Smooth muscle cell (in vitro differentiated cells): ENCODE data around the gene ASB15. TPM values are rescaled to one million over a fixed set of nuclear protein-coding genes. Genes with fewer than 3 reads are reported as not detected.

Experiments used
- DNase-seq: peaks from one replicate; lab custom pipeline; 2025; ENCODE audit not compliant: unreplicated experiment; lab: John Stamatoyannopoulos, UW
- H2AFZ ChIP-seq: fragments of 200-600 bp; sonication (generic); 2 replicates; pipeline ENCODE4 v1.6.0; 2016; ENCODE audit warnings: antibody characterized with exemption, low read depth, mild to moderate bottlenecking
- H3F3A ChIP-seq: fragments of 200-600 bp; sonication (generic); 2 replicates; pipeline ENCODE4 v1.6.0; 2017; ENCODE audit warnings: antibody characterized with exemption, low read depth
- H3K27ac ChIP-seq: fragments of 200-600 bp; sonication (generic); 2 replicates; pipeline ENCODE4 v1.5.1; 2016; ENCODE audit warnings: low read depth, mild to moderate bottlenecking
- H3K27me3 ChIP-seq: fragments of 200-600 bp; sonication (generic); 2 replicates; pipeline ENCODE4 v1.6.1; 2016; ENCODE audit warnings: low read depth, mild to moderate bottlenecking
- H3K36me3 ChIP-seq: fragments of 200-600 bp; sonication (generic); 2 replicates; pipeline ENCODE4 v1.5.1; 2016; ENCODE audit warnings: low read depth
- H3K4me1 ChIP-seq: fragments of 200-600 bp; sonication (generic); 2 replicates; pipeline ENCODE4 v1.5.1; 2016; ENCODE audit warnings: low read depth
- H3K4me2 ChIP-seq: fragments of 200-600 bp; sonication (generic); 2 replicates; pipeline ENCODE4 v1.6.0; 2016; ENCODE audit warnings: mild to moderate bottlenecking
- H3K4me3 ChIP-seq: fragments of 200-600 bp; sonication (generic); 2 replicates; pipeline ENCODE4 v1.5.1; 2016; ENCODE audit warnings: mild to moderate bottlenecking
- H3K79me2 ChIP-seq: fragments of 200-600 bp; sonication (generic); 2 replicates; pipeline ENCODE4 v1.6.0; 2016; ENCODE audit warnings: low read depth, mild to moderate bottlenecking
- H3K9ac ChIP-seq: fragments of 200-600 bp; sonication (generic); 2 replicates; pipeline ENCODE4 v1.6.0; 2016; ENCODE audit warnings: low read depth
- H3K9me3 ChIP-seq: fragments of 200-600 bp; sonication (generic); replicated peaks from 2 replicates; pipeline ENCODE4 v1.5.1; 2016; ENCODE audit warnings: low read depth
- H4K20me1 ChIP-seq: fragments of 200-600 bp; sonication (generic); 2 replicates; pipeline ENCODE4 v1.6.0; 2016; ENCODE audit warnings: low read depth
- CTCF ChIP-seq: fragments of 200-600 bp; sonication (generic); IDR thresholded peaks from 2 replicates; pipeline ENCODE4 v1.5.1; 2017; ENCODE audit warnings: borderline replicate concordance, mild to moderate bottlenecking, antibody characterized with exemption; ENCODE audit not compliant: insufficient read depth, poor library complexity, severe bottlenecking
- WGBS: methylation state at CpG from one replicate; pipeline ENCODE4 v1.1.7; 2016; ENCODE audit warnings: low lambda C conversion rate; 5-methylcytosine and 5-hydroxymethylcytosine counted together
- polyA plus RNA-seq: library from polyadenylated mRNA; unstranded; fragments of >200 nt; fragmentation: Nextera tagmentation; extraction: Ambion mirVana; gene quantifications from 2 replicates; pipeline ENCODE4 v1.2.1, GENCODE V29; 2016
- total RNA-seq: library from RNA; depleted of rRNA; stranded (reverse); fragments of >200 nt; gene quantifications from 2 replicates; pipeline ENCODE4 v1.2.3, GENCODE V29; 2014

ASB15 gene
- total and polyA plus RNA-seq, 2 experiments from 2014 or later: 0.07 TPM; not detected in 1

DNA sequence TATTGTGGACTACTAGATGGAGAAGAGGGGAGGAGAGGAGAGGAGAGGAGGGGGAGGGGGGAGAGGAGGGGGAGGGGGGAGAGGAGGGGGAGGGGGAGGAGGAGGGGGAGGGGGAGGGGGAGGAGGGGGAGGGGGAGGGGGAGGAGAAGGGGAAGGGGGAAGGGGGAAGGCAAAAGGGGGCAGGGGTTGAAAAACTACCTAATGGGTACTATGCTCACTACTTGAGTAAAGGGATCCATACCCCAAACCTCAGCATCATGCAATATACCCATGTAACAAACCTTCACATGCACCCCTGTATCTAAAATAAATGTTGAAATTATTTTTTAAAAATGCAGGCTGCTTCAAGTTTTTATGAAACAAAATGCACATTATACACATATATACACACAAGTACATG, 39.0 kb downstream of the ASB15 start:
- Histone ChIP-seq H3K9me3 (no peaks in the 10 kb centered on the region), H3K4me3 (no peak overlapping the region), H3K4me1 (peaks cover 27% of the 10 kb centered on the region), H3K4me2 (no peak overlapping the region), H3K9ac (no peak overlapping the region), H2AFZ (no peak overlapping the region), H3K27me3 (no peaks in the 10 kb centered on the region), H3F3A (peaks cover 12% of the 10 kb centered on the region), H3K36me3 (no peaks in the 10 kb centered on the region), H3K79me2 (no peaks in the 10 kb centered on the region), H3K27ac (no peak overlapping the region), H4K20me1 (no peaks in the 10 kb centered on the region)
- DNase-seq: no peak
- no peak for TF ChIP-seq CTCF

GRCh38 chr7:123641901-123642300, 40.3 kb downstream of the ASB15 start:
- Histone ChIP-seq H3K27ac (no peak overlapping the region), H3K4me2 (no peak overlapping the region), H2AFZ (no peak overlapping the region), H4K20me1 (no peaks in the 10 kb centered on the region), H3K27me3 (no peaks in the 10 kb centered on the region), H3K9me3 (no peaks in the 10 kb centered on the region), H3F3A (peaks cover 12% of the 10 kb centered on the region), H3K4me1 (peaks cover 32% of the 10 kb centered on the region), H3K79me2 (no peaks in the 10 kb centered on the region), H3K4me3 (no peak overlapping the region), H3K36me3 (no peaks in the 10 kb centered on the region), H3K9ac (no peak overlapping the region)
- no peak for DNase-seq
- WGBS: 66% methylated on average over 5 of the region's 5 CpGs
- TF ChIP-seq CTCF: no peak

GRCh38 chr7:123643495-123644441, 42.1 kb downstream of the ASB15 start:
- no peaks in the 10 kb centered on the region for H3K27me3 ChIP-seq
- peak overlapping the region; percentile 62 for H3K27ac ChIP-seq
- no peaks in the 10 kb centered on the region for H4K20me1 ChIP-seq
- peak overlapping the region; percentile 42 for H3K9ac ChIP-seq
- peaks cover 27% of the 10 kb centered on the region for H3K4me1 ChIP-seq
- no peaks in the 10 kb centered on the region for H3K79me2 ChIP-seq
- TF ChIP-seq CTCF: no peak
- WGBS: 11% methylated on average over 6 of the region's 6 CpGs
- H3K9me3 ChIP-seq: no peaks in the 10 kb centered on the region
- no peaks in the 10 kb centered on the region for H3K36me3 ChIP-seq
- DNase-seq: no peak
- peak overlapping the region; percentile 78 for H3K4me2 ChIP-seq
- H3F3A ChIP-seq: peaks cover 12% of the 10 kb centered on the region
- H3K4me3 ChIP-seq: peak overlapping the region; percentile 34
- H2AFZ ChIP-seq: peak overlapping the region; percentile 6

DNA sequence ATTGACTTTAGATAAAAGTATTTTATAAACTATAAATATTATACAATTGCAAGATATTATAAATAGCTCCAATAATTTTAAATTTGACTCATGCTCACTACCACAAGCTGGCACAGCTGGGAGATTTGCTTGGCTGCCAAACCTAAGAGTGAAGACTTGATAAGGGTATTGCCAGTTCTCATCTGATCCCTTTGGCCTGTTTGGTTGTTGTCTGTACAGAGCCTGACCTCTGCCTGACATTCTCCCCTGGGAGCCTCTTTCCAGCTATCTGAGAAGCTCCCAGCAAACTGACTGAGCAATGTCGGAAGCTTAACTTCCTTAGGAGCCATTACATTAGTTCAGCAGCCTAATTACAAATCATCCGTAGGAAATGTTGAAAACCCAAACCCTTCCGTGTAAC, 43.9 kb downstream of the ASB15 start:
- Histone ChIP-seq H3K4me1 (peaks cover 27% of the 10 kb centered on the region), H4K20me1 (no peaks in the 10 kb centered on the region), H3K36me3 (no peaks in the 10 kb centered on the region), H2AFZ (no peak overlapping the region), H3K9me3 (no peaks in the 10 kb centered on the region), H3K4me3 (no peak overlapping the region), H3K4me2 (no peak overlapping the region), H3F3A (peaks cover 12% of the 10 kb centered on the region), H3K27me3 (no peaks in the 10 kb centered on the region), H3K27ac (no peak overlapping the region), H3K9ac (no peak overlapping the region), H3K79me2 (no peaks in the 10 kb centered on the region)
- TF ChIP-seq CTCF: no peak
- 52% methylated on average over 3 of the region's 3 CpGs for WGBS
- DNase-seq: no peak
